AML-193 (cell line): Measurements from ENCODE around the gene NR1H4.
A peak's percentile ranks its signal among the peaks of the same experiment; 100 is the strongest.
"Not testable (repeated sequence)": the region's sequence is repeated elsewhere in the genome, so short reads cannot be mapped to it uniquely, and the experiment has no call there.

Experiments
- DNase-seq, 2 experiments: peaks; one replicate each; lab custom pipeline; 2025; lab: John Stamatoyannopoulos, UW

NR1H4 gene

DNA sequence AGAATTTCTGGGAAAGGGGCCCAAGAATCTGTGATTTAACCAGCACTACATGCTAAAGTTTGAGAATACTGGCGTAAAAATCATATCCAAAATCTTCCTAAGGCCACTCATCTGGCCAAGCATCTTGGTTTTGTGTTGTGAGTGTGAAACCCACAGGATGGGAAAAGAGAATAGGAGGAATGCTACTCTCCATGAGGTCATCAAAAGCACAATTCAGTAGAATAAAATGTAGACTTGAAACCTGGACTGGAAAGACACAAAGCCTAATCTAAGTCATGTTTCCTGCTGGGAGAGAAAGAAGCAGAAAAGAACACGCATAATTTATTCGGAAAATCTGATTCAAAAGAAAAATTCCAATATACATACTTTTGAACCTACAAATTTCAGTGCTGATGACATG lies 42.3 kb downstream of the NR1H4 start:
- no peak for DNase-seq

DNA sequence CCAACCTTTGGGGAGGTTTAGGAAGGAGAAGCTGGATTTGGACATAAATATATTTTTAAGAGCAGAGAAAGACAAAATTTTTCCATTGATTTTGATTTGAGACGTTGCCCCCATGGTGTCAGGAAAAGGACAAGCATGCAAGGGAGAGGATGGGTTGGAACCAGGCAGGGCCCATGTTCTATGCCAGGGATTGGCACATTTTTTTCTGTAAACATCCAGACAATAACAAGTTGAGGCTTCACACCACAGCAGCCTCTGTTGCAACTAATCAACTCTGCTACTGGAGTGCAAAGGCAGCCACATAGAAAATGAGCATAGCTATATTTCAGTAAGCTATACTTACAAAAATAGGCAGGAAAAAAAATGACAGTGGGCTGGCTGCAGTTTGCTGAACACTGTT lies 44.7 kb downstream of the NR1H4 start:
- DNase-seq = no peak

DNA sequence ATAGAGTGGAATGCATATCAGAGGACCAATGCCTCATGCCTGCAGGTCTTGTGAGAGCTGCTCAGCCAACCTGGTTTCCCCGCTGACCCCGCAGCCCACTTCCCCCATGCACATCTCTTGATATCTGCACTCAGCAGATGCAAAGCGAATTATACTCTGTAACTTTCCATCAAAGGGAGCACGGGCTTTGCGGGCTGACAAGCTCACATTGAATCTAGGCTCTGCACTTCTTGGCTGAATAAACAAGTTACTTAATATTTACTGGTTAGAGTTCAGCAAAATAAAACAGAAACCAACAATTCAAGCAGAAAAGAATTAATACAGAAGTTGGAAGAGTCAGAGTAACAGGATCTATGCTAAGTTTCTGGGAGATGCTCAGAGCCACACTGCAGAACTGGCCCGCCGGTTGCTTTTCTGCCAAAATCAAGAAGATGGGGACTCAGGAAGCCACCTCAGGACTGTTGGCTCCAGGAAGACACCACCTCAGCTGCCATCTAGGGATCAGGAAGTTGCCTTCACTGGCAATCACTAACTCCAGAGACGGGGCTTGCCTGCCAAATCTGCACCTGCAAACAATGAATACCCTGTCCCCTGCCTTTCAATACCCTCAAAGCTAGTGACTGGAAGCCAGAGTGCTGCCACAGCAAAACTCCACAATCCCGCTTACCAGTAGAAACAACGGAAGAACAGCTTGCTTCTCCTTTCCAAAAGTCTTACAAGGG lies 46.5 kb downstream of the NR1H4 start:
- no peak for DNase-seq

DNA sequence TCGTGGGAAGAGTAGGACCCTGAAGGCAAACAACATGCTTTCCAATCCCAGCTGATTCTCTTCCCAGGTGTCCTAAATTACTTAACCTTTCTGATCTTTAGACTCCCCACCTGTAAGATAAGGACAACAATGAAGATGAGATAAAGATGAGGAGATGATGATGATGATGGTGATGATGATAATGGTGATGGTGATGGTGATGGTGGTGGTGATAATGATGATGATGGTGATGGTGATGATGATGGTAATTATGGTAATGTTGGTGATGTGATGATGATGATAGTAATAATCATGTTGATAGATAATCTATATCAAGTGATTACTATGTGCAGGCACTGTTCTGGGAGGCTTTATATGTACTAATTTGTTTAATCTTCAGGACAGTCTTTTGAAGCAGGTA lies 48.3 kb downstream of the NR1H4 start:
- DNase-seq = no peak

DNA sequence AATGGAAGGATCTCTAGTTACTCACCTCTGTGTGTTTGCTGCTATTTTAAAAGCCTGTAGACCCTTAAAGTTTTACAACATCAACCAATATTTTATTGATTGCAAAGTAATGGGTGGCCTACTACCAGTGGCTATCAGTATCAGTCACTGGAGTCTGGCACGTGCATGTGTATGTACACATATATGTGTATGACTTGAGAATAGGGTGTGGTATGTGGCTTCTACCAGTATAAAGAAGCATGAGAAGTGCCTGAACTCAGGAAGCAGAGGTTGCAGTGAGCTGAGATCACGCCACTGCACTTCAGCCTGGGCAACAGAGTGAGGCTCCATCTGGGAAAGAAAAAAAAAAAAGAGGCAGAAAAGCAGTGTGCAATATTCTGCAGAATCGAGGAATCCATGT lies 54.4 kb downstream of the NR1H4 start:
- no peak for DNase-seq

DNA sequence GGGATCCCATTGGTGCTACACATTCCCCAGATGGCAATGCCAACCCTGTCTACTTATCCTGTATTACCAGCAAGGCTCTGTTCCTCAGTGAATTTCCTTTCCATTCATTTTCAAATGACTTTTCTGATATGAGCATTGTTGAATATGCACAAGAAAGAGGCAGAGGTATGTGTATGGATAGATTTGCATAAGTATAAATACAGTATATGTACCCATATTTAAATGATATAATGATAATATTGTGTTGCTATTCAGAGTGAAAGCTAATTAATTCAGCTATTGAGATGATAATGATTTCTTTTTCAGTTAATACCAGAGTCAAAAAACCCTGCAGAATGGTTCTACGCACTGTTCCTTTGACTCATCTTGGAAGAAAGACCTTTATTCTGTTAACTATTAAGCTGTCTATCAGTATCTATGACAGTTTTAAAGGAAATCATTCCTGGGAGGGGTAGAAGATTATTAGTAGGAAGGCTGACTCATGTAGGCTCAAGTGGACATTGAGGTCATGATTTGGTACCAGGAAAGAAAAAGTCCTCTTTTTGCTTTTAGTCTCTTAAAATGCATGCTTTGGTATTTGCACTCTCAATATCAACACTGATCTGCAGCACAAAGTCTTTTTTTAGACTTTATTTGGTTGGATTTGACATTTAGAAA lies 54.9 kb downstream of the NR1H4 start:
- DNase-seq = no peak

DNA sequence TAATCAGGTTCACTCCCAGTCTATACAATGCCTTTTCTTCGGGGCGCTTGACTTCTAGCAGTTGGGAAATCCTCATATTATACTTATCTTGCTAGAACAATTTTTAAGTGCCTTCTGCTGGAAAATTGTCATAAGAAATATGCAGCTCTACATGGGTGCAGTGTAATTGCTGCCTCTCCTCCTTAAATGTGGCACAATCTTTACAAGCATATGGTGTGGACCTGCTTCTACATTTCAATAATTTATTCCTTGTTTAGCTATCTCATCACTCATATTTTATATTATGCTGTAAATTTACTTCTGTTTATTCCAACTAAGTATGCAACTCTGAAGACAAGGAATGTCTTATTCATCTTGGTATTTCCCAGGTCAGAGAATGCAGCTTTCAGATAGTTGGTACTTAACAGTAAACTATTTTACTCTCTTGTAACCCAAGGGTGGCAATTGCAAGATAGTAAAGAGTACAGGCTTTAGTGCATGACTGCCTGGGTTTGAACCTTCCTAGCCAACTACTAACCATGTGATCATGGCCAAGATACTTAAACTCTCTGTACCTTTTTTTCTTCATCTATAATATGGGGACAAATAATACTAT lies 56.2 kb downstream of the NR1H4 start:
- DNase-seq = no peak

DNA sequence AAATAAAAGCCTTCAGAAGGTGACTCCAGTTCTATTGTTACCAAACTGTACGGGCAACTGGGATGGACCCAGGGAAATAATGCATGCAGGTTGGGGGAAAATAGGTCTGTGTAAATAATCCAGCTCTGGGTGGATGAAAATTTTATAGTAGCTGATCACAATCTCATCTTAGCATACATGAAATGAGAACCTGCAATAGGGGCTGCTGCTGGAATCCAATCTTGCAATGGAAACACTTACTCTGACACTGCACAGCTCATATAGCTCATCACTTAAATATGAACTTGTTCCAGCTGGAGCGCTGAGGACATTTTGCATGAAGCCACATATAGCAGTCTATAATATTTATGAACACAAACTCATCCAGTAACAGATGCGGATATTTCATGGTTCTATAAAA lies 59.7 kb downstream of the NR1H4 start:
- no peak for DNase-seq

DNA sequence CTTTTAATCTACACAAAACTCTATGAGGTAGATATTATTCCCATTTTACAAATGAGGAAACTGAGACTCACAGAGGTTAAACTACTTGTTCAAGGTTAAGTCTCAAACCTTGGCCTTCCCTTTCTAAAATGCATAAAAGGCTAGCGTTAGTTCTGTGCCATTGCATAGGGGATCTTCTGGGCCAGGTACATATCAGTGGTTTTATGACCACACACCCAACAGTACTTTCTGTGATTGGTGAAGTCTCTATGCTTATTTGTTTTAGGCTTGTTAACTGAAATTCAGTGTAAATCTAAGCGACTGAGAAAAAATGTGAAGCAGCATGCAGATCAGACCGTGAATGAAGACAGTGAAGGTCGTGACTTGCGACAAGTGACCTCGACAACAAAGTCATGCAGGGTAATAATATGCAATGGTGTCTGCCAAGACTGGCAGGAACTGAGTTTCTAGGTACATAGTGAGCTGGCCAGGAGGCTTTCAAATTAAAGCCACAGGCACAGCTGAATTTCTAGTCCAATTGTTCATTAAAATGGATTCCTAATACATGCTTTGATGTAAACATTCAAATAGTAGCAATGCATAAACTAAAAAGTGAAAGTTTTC lies 61.1 kb downstream of the NR1H4 start:
- DNase-seq = no peak

DNA sequence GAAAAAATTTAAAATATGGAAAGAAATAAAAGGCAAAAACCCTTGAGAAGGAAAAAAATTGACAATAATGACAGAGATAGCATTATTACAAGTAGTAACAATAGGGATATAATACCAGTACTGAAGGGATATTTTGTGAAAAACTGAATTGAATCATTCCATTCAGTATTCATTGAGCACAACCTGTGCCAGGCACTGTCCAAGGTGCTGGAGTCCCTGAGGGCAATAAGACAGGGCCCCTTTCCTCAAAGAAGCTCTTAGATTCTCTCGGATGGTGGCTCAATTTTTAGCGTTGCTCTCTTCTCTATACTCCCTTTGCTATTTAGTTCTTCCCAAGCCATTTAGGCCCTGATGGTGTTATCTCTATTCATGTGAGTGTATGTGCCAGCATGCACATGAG lies 65.5 kb downstream of the NR1H4 start:
- DNase-seq = no peak

DNA sequence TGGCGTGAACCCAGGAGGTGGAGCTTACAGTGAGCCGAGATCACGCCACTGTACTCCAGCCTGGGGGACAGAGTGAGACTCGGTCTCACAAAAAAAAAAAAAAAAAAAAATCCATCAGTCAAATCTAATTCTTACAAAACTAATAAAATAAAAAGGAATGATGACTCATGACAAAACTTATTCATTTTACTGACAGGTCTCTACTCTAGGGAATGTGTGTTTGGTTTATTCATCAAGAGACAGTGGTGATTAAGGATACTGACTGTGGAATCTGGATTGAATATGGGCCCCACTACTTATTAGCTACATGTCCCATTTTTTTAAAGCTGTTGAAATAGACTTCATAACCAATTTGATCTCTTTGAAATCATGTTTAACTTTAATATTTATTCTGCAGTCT lies 70.5 kb downstream of the NR1H4 start:
- DNase-seq = no peak

DNA sequence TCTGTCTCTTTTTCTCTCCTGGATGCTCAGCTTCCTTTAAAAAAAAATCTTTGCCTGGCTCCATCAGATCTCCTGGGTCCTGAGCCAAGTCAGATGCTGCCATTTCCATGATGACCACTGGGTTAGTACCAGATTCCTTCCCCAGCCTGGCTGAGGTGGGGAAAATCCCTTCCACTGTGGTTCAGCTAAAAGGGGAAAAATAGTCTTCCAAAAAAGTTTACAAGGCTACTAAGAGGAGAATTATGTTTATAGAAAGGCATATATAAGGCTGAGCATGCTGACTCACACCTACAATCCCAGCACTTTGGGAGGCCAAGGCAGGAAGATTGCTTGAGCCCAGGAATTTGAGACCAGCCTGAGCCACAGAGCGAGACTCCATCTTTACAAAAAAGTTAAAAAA lies 71.4 kb downstream of the NR1H4 start:
- no peak for DNase-seq

DNA sequence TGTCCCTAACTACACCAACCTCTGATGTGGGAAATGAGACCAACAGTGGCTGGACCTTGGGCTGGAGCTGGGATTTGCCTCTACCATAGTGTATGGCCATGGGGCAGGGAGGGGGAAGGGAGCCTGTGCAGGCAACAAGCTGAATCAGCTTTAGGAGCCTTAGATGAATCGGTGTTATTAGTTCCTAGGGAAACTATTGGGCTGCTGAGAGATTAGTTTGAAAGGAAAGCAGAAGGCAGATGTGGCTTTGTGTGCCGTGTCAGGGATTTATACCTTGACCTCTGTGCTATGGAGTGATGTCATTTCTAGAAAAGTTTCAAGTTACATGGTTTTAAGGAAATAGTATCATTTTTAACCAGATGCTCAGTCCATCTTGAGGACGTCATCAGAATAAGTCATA lies 80.3 kb downstream of the NR1H4 start:
- DNase-seq = no peak

DNA sequence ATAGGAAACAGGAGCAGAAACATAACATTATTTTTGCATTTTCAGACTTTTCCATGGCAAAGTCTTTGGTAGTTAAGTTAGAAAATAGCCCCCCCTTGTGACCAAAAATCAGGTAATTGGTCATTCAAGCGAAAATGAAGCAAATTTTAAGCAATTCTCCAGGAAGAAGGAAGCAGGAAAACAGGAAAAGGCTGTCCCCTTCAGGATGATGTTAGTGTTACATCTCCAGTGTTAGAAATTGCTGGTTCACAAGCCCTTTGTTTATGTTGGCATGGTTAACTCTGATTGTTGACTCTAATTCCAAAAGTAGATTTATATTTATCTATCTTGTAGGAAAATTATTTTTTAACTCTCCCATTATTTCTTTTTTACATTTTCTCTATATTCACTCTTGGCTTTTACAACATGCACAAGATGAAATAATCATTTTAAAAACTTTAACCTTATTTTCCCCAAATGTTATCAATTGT lies 81.0 kb downstream of the NR1H4 start:
- peak; percentile 38 to 46 for DNase-seq

DNA sequence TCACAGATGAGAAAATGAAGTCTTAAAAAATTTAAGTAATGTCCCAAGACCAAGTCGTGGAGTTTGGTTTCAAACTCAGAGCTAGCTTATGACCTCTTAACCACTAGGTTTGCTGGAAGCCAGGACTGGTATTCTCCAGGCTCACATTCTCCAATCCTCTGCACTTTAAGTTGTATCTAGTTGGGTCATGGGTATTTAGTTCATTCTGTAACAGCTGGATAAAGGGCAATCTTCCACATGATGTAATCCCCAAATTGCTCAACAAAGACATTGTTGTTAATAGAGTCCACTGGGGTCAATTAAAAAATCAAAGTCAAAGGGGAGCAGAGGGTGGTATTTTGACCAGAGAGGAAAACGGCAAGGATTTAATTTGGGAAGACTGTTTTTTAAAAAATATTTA lies 82.1 kb downstream of the NR1H4 start:
- DNase-seq = no peak

DNA sequence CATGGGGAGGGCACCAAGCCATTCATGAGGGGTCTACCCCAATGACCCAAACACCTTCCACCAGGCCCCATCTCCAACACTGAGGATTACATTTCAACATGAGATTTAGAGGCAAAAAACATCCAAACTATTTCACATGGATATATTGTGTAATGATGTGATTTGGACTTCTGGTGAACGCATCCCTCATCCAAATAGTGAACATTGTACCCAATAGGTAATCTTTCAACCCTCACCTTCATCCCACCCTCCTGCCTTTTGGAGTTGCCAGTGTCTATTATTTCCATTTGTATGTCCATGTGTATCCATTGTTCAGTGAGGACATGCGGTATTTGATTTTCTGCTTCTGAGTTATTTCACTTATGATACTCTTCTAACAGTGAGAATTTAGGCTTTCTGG lies 83.7 kb downstream of the NR1H4 start:
- no peak for DNase-seq

DNA sequence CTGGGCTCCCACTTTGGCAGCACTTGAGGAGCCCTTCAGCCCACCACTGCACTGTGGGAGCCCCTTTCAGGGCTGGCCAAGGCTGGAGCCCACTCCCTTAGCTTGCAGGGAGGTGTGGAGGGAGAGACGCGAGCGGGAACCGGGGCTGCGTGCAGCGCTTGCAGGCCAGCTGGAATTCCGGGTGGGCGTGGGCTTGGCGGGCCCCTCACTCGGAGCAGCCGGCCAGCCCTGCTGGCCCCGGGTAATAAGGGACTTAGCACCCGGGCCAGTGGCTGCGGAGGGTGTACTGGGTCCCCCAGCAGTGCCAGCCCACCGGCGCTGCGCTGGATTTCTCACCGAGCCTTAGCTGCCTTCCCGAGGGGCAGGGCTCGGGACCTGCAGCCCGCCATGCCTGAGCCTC lies 85.6 kb downstream of the NR1H4 start:
- DNase-seq = not testable (repeated sequence)

DNA sequence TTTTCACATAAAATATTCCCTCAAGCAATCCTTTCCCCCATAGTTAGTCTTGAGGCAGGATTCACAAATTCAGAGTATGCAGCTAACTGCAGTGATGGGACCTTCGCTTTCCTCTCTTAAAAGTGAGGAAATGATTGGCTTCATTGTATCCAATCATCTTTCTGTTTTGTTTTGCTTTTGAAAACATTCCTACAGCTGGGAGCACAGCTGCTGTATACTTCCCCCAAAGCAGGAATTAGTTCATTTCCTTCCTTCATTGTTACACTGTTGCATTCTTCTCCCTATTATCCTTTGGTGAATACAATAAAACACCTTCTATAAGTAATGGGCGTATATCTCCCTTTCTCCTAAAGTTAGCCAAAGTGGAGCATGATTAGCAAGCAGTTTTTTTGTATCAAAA lies 90.4 kb downstream of the NR1H4 start:
- DNase-seq = no peak

DNA sequence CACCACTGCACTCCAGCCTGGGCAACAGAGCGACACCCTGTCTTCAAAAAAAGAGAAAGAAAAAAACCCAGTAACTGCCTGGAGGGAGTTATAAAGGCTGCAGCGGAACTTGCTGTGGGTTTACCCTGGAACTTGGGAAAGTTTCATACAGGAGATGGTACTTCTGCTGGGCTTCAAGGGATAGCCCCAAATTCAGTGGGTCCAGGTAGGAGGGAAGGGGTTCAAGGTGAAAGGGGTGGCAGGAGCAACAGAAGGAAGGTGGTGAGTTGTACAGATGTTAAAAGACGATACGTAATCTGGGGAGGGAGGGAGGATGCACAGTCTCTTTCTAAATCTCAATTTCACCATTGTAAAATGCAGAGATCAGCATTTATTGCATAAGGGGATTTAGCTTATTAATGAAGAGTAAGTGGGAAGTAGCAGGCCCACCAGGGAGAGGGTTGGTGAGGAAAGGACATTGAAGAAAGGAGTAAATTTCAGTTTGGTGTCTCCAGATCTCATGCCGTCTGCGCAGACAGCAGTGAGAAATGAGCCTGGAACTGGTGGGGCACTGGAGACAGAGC lies 91.3 kb downstream of the NR1H4 start:
- no peak for DNase-seq

DNA sequence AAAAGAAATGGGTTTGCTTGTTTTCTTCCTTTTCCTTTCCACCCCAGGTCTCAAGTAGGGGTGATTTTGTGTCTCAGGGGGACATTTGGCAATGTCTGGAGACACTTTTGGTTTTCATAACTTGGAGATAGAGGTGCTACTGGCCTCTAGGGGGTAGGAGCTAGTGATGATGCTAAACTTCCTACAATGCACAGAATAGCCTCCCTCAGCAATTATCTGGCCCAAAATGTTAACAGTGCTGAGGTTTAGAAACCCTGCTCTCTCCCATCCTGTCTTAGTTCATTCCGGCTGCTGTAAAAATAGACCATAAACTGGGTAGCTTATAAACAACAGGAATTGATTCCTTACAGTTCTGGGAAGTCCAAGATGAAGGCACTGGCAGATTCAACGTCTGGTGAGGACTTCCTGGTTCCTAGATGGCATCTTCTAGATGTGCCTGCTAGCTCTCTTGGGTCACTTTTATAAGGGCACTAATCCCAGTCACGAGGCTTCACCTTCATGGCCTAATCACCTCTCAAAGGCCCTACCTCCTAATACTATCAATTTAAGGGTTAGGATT lies 92.4 kb downstream of the NR1H4 start:
- no peak for DNase-seq

DNA sequence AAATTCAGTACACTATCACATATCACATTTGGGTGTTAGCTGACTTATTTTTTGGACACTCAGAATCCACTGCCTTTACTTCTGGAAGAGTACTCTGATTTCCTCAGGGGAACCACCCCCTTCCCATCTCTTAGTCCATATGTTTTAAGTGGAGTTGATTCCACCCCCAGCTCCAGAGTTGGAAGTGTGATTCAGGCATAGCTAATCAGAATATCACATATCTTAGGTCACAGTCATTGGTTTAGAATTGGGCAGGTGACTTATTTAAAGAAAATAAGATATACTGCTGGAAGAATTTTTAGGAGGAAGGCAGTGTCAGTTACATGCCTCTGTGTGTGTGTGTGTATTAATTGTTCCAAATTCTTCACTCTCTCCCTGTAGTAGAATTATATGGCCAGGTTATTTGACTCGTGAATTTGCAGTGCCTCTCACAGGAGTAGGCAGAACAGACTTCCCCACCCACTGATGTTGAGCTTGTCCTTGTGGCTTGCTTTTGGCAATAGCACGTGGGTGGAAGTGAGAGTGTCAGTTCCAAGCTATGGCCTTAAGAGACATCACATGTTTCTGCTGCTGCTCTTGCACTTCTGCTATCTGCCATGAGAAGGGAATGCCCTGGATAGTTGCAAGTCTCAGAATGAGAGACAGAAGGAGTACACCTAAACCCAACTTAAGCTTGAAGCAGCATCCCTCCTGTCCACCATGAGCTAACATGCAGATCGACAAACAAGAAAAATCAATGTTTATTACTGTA lies 93.4 kb downstream of the NR1H4 start:
- DNase-seq = no peak

DNA sequence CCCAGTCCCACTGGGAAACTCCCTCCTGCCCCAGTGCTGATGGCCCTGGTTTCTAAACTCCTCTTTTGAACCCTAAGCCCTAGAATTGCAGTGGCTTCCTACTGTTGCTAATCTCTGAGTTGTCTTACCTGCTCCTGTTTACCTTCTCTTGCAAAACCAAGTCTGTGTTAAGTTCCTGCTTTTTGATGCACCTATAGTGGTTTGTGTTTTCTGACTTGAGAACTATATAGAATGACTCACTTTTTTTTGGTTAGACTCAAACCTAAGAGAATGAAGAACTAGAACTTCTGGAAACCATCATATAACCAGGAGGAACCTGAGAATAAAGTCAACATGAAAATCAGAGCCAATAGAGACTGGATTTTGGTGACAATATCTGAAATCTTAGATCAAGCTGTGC lies 94.3 kb downstream of the NR1H4 start:
- no peak for DNase-seq
